Activated naive CD4-positive, alpha-beta T cell treated with anti-CD3 and anti-CD28 coated beads, Interleukin-2, amount 50 U/mL, for 24 hours (primary cell): ENCODE measurements around the gene THEM5.

Experiments used
- H3K27ac Mint-ChIP-seq: one replicate; pipeline ENCODE4 v1.8.0; 2021; ENCODE audit warnings: mild to moderate bottlenecking, mixed read lengths
- H3K27me3 Mint-ChIP-seq: one replicate; pipeline ENCODE4 v1.8.0; 2021; ENCODE audit warnings: mixed read lengths
- H3K36me3 Mint-ChIP-seq: one replicate; pipeline ENCODE4 v1.8.0; 2021; ENCODE audit warnings: mixed read lengths
- H3K4me1 Mint-ChIP-seq: one replicate; pipeline ENCODE4 v1.8.0; 2021; ENCODE audit warnings: mixed read lengths
- H3K4me3 Mint-ChIP-seq: one replicate; pipeline ENCODE4 v1.8.0; 2021; ENCODE audit warnings: mild to moderate bottlenecking, mixed read lengths
- H3K9me3 Mint-ChIP-seq: one replicate; pipeline ENCODE4 v1.8.0; 2021; ENCODE audit warnings: mixed read lengths

Gene THEM5

DNA sequence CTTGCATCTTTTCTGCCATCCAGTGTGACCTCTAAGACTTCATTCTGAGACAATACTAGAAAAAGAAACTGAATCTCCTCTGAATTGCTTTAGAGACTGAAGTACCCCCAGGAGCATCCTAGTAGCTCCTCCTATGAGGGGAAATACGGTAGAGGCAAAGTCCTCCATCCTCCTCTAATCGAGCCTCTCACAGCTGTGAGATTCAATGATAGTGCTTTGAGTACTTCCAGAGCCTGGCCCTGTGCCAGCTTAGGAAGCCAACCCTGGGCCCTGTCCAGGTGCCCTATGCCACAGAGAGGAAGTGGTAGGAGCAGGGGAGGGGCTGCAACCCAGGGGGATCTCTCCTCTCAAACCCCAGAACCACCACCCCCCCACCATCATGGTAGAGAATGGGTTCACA lies 32.6 kb downstream of the THEM5 start:
- Mint-ChIP-seq H3K27me3 (no peaks in the 10 kb centered on the region), H3K4me1 (peaks cover 34% of the 10 kb centered on the region), H3K4me3 (no peak overlapping the region), H3K27ac (no peak overlapping the region), H3K36me3 (no peaks in the 10 kb centered on the region), H3K9me3 (no peaks in the 10 kb centered on the region)

DNA sequence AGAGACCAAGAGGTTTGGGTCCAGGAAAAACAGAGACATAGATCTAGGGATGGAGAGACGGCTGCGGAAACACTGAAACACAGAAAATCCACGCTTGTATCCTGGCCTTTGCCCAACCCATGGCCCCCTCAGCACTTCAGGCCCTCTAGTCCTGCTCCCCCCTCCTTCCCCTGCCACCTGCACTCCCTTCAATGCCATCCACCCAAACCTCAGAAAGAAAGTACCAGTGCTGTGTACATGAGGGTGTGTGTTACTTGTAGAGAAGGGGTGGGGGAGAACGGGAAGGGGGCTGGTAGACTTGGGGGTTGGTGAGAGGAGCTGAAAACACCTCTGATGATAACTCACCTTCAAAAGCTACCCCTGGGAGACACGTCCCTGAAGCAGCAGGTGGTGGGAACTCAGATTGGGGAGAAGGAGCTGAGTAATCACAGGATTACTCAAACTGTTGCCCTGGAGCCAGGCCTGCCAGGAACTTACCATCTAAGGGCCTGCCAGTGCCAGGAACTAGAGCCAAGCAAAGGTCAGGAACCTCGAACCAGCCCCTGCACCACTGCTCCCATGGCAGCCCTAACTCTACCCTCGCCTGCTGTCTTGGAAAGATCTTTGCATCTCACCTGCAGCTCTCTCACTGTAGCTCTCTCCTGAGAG lies 33.4 kb downstream of the THEM5 start:
- no peaks in the 10 kb centered on the region for H3K9me3 Mint-ChIP-seq
- H3K4me3 Mint-ChIP-seq = no peak overlapping the region
- H3K36me3 Mint-ChIP-seq = no peaks in the 10 kb centered on the region
- H3K27ac Mint-ChIP-seq = no peak overlapping the region
- H3K27me3 Mint-ChIP-seq = no peaks in the 10 kb centered on the region
- H3K4me1 Mint-ChIP-seq = peaks cover 36% of the 10 kb centered on the region

DNA sequence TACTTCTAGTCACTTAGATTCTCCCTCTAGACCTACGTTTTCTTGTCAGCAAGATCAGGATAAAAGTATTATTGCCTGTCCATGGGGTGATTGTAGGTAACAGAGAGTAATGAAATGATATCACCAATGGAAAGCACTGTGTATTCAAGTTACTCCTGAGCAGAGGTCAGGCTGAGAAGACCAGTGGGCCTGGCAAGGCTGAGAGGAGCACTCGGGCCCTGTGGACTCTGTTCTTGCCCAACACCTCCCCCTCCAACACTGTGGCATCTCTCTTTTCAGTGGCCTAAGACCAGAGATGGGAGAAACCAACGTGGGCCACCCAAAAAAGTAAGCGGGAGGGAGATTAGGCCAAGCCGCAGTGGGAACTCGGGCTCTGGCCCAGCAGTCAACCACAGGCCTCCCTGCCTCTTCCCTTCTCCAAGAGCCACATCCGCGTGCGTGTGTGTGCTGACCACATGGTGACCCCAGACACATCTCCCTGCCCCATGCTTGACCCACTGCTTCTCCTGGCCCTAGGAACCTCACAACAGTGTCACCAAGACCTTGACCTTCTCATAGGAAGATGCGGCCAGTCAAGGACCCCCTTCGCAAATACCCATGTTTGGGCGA lies 34.2 kb downstream of the THEM5 start:
- Mint-ChIP-seq H3K4me3 (no peak overlapping the region), H3K27me3 (no peaks in the 10 kb centered on the region), H3K27ac (no peak overlapping the region), H3K36me3 (no peaks in the 10 kb centered on the region), H3K4me1 (peaks cover 36% of the 10 kb centered on the region), H3K9me3 (no peaks in the 10 kb centered on the region)

DNA sequence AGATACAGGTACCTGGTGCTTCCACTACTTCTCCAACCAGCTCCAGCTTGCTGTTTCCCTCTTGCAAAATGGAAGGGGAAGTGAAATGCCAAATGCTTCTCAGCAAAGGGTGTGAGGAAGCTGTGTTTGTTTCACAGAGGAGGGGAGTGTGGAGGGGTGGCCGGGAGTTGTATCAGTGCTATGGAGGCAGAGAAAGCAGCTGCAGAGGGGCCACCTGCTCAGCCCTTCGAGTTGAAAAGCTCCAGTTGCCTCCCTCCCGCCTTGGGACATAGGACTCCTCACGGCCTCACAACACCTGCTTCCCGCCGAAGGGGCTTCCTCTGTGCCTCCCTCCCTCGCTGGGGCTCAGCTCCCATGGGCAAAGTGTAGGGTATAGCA lies 36.2 kb downstream of the THEM5 start:
- Mint-ChIP-seq H3K4me3 (no peak overlapping the region), H3K27ac (no peak overlapping the region), H3K36me3 (no peaks in the 10 kb centered on the region)

DNA sequence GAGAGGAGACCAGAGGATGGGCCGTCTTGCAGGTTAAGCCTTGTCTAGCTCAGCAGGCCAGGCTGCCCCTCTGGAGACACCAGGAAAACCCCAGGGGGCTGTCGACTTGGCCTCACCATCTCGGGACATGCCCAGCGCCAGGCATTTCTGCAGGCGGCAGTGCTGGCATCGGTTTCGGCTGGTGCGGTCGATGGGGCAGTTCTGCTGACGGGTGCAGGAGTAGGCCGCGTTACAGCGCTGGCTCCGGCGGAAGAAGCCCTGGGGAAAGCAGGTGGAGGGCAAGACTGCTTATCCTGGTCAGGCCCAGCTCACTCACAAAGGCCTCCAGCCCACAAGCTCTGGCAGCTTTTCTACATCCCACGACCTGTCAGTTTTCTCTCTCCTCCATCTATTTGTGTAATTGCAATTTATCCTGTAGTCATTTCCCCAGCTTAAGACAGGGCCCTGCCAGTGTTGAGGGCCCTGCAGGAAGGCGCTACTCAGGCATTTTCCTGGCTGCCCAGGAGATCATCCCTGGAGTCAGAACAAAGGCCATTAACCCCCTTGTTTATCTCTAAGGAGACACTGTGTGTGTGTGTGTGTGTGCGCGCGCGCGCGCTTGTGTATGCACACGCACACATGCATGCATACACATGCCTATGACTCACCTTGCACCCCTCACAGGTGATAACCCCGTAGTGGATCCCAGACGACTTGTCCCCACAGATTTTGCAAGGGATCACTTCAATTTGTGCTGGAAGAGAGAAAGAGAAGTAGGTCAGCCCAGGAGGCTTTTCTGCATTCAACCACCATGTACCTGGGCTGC lies 36.8 kb downstream of the THEM5 start:
- Mint-ChIP-seq H3K4me3 (no peak overlapping the region), H3K27me3 (no peaks in the 10 kb centered on the region), H3K27ac (no peak overlapping the region), H3K36me3 (no peaks in the 10 kb centered on the region), H3K9me3 (no peaks in the 10 kb centered on the region), H3K4me1 (peaks cover 23% of the 10 kb centered on the region)

More for the DNA sequence above, 36.2 kb downstream of the THEM5 start:
- Mint-ChIP-seq H3K4me1 (peaks cover 25% of the 10 kb centered on the region), H3K27me3 (no peaks in the 10 kb centered on the region), H3K9me3 (no peaks in the 10 kb centered on the region)

DNA sequence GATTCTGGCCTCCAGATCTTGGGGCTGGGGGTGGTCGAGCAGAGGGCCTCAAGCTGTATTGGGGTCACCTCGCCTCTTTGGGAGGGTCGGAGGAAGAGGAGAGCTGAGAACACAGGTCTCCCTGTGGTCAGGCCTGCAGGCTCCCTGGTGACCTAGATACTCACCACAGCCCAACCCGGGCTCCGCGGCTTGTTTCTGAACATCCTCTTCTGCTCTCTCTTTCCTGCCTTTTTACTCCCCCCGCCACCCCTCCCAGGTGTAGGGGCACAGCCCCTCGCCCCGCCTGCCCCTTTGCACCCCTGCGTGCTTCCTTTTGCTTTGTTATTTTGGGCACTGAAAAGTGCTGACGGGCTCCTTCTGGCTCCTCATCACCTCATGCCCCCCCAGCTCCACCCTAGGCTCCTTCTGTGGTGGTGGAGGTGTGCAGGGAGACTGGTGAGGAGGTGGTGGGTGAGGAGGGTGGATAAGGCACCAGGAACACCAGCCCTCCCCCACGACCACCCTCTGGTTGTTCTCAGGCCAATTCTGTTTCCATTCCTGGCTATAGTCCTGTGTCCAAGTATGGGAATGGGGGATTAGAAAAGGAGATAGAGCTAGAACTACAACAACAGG lies 37.7 kb downstream of the THEM5 start:
- Mint-ChIP-seq H3K27ac (no peak overlapping the region), H3K27me3 (no peaks in the 10 kb centered on the region), H3K4me1 (peaks cover 14% of the 10 kb centered on the region), H3K4me3 (peak overlapping the region; percentile 37), H3K9me3 (no peaks in the 10 kb centered on the region), H3K36me3 (no peaks in the 10 kb centered on the region)

DNA sequence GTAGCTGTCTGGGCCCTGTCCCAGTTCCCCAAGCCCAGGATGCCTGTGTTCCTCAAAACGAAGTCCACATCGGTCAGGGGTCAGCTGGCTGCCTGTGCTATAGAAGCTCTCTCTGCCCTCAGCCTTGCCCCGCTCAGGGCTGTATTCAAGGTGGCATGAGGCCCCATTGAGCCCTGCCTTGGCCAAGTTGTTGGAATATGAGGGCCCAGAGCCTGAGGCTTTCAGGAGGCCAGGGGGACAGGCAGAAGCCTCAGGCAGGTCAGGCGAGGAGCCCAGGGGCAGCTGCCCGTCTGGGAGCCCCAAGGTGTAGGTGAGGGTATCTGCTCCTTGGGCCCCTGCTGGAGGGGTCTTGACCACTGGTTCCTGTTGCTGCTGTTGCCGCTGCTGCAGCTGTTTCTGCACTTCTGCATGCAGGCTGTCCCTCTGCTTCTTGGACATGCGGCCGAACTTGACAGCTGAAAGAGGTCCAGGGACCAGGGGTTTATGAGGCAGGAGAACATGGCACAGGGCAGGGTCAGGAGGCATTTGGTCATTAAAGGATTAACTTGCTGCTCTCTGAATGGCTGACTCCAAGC lies 38.5 kb downstream of the THEM5 start:
- Mint-ChIP-seq H3K27ac (peak overlapping the region; percentile 23), H3K4me3 (no peak overlapping the region), H3K27me3 (no peaks in the 10 kb centered on the region), H3K36me3 (no peaks in the 10 kb centered on the region), H3K4me1 (peaks cover 10% of the 10 kb centered on the region), H3K9me3 (no peaks in the 10 kb centered on the region)

DNA sequence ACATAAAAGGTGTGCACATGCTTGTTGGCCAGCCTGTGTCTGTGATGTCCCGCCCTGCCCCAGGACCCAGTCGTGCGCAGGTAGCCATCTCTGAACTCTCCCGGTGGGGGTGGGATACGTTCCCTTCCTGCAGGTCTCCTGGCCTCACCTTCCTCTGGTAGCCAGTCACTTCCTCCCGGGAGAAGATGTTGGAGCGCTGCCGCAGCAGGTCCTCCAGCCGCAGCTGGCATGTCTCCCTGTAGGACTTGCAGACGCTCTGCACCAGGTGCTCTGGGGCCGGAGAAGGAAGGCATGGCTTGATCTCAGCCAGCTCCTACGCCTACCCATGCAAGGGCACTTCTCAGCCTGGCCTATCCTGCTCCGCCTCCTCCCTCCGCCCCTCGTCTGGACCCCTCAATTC lies 39.1 kb downstream of the THEM5 start:
- peaks cover 10% of the 10 kb centered on the region for H3K4me1 Mint-ChIP-seq
- no peak overlapping the region for H3K27ac Mint-ChIP-seq
- H3K27me3 Mint-ChIP-seq = no peaks in the 10 kb centered on the region
- H3K36me3 Mint-ChIP-seq = no peaks in the 10 kb centered on the region
- no peak overlapping the region for H3K4me3 Mint-ChIP-seq
- H3K9me3 Mint-ChIP-seq = no peaks in the 10 kb centered on the region

DNA sequence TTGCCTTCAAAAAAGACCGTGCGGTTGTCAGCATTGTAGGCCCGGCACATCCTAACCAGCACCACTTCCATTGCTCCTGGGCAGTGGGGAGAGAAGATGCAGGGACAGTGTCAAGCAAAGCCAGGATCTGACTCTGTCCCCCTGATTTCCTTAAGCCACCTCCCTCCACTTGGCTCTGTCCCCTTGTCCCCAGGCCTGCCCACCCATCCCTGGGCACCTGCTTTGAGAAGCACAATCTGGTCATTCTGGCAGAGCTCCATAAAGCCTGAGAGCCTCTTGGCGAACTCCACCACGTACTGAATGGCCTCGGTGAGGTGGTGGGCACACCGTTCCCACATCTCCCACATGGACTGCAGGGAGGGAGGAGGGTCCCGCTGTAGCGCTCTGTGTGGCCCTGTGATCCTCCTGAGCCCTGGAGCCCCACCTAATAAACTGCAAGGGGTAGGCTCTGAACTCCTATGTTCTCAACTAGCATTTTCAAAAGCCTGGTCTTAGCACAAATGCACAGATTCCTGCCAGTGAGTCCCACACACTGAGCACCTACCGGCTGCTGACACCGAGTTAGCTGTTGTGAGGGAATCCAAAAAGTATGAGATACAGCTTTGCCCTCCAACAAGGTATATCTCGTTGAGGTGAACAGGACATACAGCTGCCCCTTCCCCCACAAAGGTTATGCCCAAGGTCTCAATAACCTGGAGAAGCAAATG lies 40.1 kb downstream of the THEM5 start:
- H3K27ac Mint-ChIP-seq = no peak overlapping the region
- H3K9me3 Mint-ChIP-seq = no peaks in the 10 kb centered on the region

DNA sequence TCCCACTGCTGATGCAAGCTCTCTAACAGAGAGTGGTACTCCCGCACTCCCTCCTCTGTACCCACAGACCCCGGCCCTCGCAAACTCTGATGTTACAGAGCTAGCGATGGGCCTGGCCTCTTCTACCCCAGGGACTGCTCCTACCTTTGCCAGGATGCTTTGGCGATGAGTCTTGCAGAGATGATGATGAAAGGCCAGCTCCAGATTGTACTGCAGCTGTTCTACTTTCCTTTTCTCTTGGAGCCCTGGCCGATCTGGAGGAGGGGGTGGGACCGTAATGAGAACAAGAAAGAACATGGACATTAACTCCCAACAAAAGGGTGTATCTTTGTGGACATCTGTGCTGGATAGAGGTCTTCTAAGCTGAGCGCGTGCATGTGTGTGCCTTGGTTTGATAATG lies 42.3 kb downstream of the THEM5 start:
- Mint-ChIP-seq H3K27me3 (no peaks in the 10 kb centered on the region), H3K9me3 (no peaks in the 10 kb centered on the region), H3K4me3 (no peak overlapping the region), H3K36me3 (no peaks in the 10 kb centered on the region), H3K4me1 (peaks cover 9% of the 10 kb centered on the region), H3K27ac (no peak overlapping the region)

More for the DNA sequence above, 40.1 kb downstream of the THEM5 start:
- Mint-ChIP-seq H3K4me3 (no peak overlapping the region), H3K27me3 (no peaks in the 10 kb centered on the region), H3K4me1 (peaks cover 10% of the 10 kb centered on the region), H3K36me3 (no peaks in the 10 kb centered on the region)

DNA sequence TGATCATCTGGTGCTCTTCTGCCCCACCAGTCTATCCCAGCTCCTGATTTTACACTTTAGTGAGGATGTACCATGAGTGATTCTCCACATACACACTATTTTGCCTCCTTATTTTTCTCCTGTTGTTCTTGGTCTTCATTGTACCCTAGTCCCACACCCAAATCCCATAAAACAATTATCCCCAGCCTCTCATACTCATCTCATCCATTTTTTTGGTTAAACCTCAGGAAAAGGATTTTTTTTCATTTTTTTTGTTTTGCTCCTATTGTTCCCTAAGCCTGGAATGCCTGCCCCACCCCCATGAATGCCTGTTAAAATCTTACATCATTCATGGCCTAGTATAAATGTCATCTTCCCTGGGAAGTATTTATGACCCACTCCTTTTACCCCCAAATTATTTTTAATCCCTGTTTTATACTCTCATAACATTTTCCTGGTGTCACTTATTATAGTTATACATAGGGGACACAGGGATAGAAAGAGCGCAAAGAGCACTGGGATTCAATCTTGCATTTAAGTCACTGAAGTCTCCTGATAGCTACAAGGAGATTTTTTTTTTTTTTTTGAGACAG lies 43.4 kb downstream of the THEM5 start:
- H3K9me3 Mint-ChIP-seq = no peaks in the 10 kb centered on the region
- no peaks in the 10 kb centered on the region for H3K27me3 Mint-ChIP-seq
- no peak overlapping the region for H3K27ac Mint-ChIP-seq
- H3K4me1 Mint-ChIP-seq = no peaks in the 10 kb centered on the region
- no peaks in the 10 kb centered on the region for H3K36me3 Mint-ChIP-seq
- no peak overlapping the region for H3K4me3 Mint-ChIP-seq

DNA sequence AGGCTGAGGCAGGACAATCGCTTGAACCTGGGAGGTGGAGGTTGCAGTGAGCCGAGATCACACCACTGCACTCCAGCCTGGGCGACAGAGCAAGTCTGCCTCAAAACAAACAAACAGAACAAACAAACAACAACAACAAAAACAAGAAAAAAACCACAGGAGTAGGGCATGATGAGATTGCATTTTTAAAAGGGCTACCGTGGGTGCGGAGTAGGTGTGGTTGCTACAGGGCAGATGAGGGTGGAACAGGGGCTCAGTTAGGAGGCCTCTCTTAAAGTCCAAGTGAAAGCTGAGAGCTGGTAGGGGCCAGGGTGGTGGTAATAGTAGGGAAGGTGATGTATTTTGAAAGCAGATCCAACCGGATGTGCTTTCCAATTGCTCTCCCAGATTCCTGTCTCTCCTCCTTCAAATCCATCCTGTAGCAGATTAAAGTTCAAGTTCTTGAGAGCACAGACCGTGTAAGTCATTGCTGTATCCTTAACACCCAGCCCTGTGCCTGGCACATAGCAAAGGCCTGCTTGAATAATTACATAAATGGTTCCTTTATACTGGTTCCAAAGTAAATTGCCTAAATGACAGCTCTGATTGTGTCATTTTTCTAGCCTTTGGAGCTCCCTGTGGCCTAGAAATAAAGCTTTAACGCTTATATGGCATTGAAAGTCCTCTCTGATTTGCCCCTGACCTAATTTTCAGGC lies 44.1 kb downstream of the THEM5 start:
- Mint-ChIP-seq H3K9me3 (no peaks in the 10 kb centered on the region), H3K27ac (no peak overlapping the region), H3K4me3 (no peak overlapping the region), H3K4me1 (no peaks in the 10 kb centered on the region), H3K36me3 (no peaks in the 10 kb centered on the region), H3K27me3 (no peaks in the 10 kb centered on the region)

DNA sequence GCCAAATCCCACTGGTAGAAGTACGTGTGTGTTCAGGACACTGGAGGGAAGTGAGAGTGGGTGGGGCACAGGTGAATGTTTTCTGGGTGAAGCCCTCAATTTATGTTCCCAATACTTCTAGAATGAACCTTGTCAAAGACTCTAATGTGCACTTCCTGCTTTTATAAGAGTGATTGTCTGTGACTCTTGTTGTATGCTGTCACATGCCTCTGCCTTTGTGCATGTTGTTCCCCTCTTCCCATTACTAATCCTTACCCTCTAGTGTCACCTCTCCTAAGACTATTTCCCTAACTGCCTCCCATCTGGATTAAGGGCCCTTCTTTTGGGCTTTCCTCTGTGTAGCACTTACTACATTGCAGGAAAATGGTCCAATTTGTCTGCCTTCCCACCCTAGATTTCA lies 45.7 kb downstream of the THEM5 start:
- H3K4me1 Mint-ChIP-seq = no peaks in the 10 kb centered on the region
- no peak overlapping the region for H3K27ac Mint-ChIP-seq
- no peaks in the 10 kb centered on the region for H3K27me3 Mint-ChIP-seq

DNA sequence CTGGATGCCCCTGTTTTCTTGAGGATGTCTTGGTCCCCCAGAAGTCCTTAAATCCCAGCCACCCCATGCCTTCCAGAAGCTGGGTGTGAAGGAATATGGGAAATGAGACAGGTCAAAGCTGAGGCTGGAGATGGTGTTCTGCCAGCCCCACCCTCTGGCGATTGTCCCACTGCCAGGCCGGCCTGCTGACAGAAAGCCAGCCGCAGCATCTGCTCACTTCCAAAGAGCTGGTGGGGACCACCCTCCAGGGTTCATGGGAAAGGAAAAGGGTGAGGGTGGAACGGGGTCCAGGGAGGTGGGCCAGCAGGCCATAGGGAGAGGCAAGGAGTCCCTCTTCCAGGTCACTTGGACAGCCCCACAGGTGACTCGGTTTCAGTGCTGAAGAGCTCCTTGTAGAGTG lies 46.4 kb downstream of the THEM5 start:
- H3K9me3 Mint-ChIP-seq = no peaks in the 10 kb centered on the region
- no peak overlapping the region for H3K4me3 Mint-ChIP-seq
- no peaks in the 10 kb centered on the region for H3K36me3 Mint-ChIP-seq
- no peak overlapping the region for H3K27ac Mint-ChIP-seq
- H3K27me3 Mint-ChIP-seq = no peaks in the 10 kb centered on the region
- H3K4me1 Mint-ChIP-seq = no peaks in the 10 kb centered on the region

More for the DNA sequence above, 45.7 kb downstream of the THEM5 start:
- no peak overlapping the region for H3K4me3 Mint-ChIP-seq
- no peaks in the 10 kb centered on the region for H3K9me3 Mint-ChIP-seq
- H3K36me3 Mint-ChIP-seq = no peaks in the 10 kb centered on the region
